NK-92 (cell line): ENCODE data around the gene DDB1.

Experiments
- DNase-seq: peaks from one replicate; lab custom pipeline; 2025; ENCODE audit not compliant: unreplicated experiment; lab: John Stamatoyannopoulos, UW

The DDB1 gene

DNA sequence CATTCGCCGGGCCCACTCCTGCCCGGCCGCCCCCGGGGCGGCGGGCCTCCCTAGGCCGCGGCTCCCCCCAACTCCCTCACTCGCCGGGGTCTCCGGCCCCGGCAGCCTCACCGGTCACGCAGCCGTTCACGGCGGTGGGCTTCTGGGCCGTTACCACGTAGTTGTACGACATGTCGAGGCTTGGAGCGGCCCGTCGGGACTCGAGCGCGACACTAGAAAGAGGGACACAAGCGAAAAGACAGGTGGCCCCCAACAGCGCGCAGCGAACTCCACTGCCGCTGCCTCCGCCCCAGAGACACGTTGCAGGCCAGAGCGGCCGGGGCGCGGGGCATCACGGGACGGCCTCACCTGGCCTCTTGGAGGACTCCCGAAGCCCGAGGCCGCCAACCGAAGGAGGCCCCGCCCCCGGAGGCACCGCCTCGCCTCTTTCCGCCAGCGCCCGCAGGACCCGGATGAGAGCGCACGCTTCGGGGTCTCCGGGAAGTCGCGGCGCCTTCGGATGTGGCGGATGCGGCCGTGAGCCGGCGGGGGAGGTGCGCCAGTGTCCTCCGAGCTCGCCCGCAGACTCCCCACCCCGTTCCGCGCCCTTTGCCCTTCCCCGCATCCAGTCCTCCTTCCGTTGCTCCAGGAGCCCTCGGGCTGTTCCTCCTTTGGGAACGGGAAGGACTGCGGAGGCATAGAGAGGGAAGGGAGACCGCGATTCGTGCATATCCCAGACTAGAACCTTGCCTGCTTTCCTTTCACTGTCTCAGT, at the start of gene DDB1, which contains the start of gene TKFC:
Gene DDB1 (minus strand): TSS at position 309 of the 753 bp plus-strand sequence. CDS start 137 bp downstream, at position 172.
Gene TKFC (plus strand): TSS at position 432 of the 753 bp plus-strand sequence. CDS start 1,501 bp downstream, outside the sequence.
- peak; percentile 77 for DNase-seq

DNA sequence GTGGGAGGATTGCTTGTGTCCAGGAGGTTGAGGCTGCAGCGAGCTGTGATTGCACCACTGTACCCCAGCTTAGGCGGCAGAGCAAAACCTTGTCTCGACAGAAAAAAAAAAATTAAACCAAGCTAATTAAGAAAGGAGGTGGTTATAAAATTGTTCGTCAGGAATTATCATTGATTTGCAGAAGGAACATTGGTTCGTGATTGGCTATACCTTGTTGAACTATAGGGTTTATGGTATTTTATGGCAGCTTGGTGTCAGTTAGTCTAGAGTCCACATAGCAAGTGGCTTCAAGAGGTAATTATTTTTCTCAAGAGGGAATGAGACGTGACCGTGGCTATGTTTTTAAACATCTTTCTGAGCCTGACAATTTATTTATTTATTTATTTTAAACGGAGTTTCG, 48.0 kb upstream of the DDB1 start:
- DNase-seq: no peak

DNA sequence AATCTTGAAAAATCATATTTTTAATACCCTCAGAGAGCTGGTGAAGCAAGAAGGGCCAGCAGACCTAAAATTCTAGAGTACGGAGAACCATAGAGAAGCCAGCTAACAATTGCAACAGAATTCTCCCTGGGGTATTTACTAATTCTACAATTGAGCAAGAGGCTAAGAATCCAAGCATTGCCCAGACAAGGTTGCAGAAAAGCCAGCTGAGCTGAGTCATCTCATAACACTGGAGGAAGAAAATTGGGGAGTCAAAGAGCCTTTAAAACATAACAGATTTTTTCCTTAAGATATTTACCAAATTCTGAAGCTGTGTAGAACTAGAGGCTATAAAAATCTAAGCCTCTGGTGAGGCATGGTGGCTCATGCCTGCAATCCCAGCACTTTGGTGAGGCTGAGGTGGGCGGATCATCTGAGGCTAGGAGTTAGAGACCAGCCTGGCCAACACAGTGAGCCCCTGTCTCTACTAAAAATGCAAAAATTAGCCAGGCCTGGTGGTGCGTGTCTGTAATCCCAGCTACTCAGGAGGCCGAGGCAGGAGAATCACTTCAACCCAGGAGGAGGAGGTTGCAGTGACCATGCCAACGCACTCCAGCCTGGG, 45.9 kb upstream of the DDB1 start:
- DNase-seq: no peak

DNA sequence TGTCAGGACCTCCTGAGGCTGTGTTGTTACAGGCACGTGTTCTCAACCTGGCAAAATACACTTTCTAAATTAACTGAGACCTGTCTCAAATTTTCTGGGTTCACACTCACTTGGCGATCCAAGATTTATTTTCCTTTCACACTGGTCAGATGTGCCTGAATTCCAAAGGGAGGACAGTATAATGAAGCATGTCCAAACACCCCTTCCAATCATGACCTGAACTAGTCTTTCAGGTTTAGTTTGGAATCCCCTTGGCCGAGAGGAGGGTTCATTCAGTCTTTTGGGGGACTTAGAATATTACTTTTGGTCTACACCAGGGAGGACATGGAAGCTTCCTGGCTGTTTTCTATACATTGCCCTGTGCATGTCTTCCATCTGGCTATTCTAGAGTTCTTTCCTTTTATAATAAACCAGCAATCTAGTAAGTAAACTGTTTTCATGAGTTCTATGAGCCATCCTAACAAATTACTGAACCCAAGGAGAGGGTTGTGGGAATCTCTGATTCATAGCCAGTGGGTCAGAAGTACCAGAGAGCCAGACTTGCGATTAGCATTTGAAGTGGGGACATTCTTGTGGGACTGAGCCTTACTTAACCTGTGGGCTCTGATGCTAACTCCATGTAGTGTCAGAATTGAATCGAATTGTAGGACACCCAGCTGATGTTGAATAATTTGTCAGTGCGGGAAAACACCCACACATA, 44.7 kb upstream of the DDB1 start:
- no peak for DNase-seq

DNA sequence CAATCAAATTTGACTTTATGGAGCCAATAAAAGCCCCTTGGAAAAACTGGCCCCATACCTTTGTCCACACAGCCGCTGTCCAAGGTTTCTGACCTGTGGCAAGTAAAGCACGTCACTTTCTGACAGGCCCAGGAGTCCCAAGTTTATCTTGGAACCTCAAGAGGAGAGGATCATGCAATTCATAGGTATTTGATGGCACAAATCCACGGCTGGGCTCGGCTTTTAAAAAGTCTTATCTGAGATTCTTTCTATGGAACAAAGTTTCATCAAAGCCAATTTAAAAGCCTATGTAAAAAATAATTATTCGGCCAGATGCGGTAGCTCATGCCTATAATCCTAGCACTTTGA, 42.8 kb upstream of the DDB1 start:
- DNase-seq: no peak

- no peak for DNase-seq
Measured at GRCh38 chr11:61372659-61373420, 39.9 kb upstream of the DDB1 start.

- no peak for DNase-seq
Measured at GRCh38 chr11:61370349-61371005, 37.6 kb upstream of the DDB1 start.

GRCh38 chr11:61369372-61370348, 36.8 kb upstream of the DDB1 start:
- DNase-seq: no peak

GRCh38 chr11:61368646-61369045, 35.7 kb upstream of the DDB1 start:
- DNase-seq: no peak

DNA sequence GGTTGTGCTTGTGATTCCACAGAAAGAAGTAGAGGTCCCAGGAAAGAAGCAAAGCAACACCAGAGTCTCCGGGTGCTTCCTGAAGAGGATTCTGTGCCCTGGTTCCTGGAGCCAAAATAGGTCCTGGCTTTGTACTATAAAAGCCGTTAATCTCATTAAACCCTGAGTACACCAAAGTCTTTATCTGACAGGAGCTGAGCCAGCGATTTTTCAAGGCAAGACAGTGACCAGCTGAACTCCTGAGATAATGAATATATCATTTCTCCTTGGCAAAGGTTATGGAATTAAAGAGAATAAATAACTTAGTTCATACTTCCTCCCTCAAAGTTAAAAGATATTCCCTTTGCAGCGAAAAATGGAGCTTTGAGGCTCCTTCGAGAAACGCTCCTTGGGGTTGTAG, 34.5 kb upstream of the DDB1 start:
- no peak for DNase-seq

- DNase-seq: no peak
Measured at GRCh38 chr11:61364012-61364675, 31.2 kb upstream of the DDB1 start.

GRCh38 chr11:61362542-61362875, 29.6 kb upstream of the DDB1 start:
- DNase-seq: no peak

DNA sequence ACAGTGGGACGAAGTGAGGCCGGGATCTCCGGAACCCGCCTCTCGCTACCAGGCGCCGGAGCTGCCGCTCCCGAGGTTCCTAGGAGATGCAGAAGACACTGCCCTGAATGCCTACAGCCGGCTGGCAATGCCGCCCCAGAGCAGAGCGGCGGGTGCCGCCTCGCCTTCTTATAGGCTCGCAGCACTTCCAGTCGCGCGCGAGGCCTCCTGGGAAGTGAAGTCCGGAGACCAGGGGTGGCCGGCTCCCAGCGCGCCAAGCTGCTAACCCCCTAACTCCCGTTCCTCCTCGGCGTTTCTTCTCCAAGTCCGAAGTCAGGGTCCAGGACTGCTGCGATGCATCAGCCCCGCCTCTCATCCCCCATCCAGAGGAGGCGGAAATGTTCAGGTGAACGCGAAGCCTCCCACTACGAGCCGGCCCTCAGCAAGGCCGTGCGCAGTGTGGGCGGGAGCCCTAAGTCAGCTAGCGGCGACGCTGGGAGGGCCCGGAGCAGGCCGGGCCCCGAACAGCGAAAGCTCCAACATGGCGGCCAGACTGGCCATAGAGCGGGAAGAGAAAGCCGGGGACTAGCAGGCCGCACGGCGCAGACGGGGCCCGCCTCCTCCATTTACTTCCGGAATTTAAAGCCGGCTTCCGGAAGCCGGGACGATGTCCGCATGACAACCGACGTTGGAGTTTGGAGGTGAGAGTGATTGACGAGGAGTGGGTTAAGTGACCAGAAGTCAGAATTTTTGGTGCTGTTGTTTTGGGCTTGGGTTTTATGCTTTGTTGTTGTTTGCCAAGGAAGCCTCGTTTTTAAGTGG, 29.0 kb upstream of the DDB1 start, which contains the start of the genes CYB561A3 and TMEM138:
Gene CYB561A3 (minus strand): TSS at position 142 of the 801 bp plus-strand sequence. CDS start 5,169 bp downstream, outside the sequence.
Gene TMEM138 (plus strand): TSS at position 634 of the 801 bp plus-strand sequence. CDS start 2,017 bp downstream, outside the sequence.
- no peak for DNase-seq

- no peak for DNase-seq
Measured at GRCh38 chr11:61361237-61361740, 28.4 kb upstream of the DDB1 start.

DNA sequence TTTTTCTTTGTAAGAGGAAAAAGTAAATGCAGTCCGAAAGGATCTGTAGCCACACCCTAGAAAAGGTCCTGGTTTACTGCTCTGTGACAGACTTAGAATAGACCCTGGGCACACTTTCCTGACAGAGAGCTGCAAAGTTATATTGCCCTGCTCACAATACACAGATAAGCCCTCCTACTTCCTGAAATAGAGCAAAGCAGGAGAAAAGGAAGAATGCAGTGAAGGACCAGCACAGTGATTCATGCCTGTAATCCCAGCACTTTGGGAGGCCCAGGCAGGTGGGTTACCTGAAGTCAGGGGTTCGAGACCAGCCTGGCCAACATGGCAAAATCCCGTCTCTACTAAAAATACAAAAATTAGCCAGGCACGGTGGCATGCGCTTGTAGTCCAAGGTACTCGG, 26.6 kb upstream of the DDB1 start:
- DNase-seq: no peak

- no peak for DNase-seq
Measured at GRCh38 chr11:61358566-61358965, 25.7 kb upstream of the DDB1 start.

GRCh38 chr11:61357894-61358239, 25.0 kb upstream of the DDB1 start:
- DNase-seq: no peak
